Smooth muscle cell (in vitro differentiated cells): ENCODE measurements around the gene HOXA3. TPM values are rescaled to one million over a fixed set of nuclear protein-coding genes. Genes with fewer than 3 reads are reported as not detected.

Experiments
- DNase-seq: peaks from one replicate; lab custom pipeline; 2025; ENCODE audit not compliant: unreplicated experiment; lab: John Stamatoyannopoulos, UW
- H2AFZ ChIP-seq: fragments of 200-600 bp; sonication (generic); 2 replicates; pipeline ENCODE4 v1.6.0; 2016; ENCODE audit warnings: antibody characterized with exemption, low read depth, mild to moderate bottlenecking
- H3F3A ChIP-seq: fragments of 200-600 bp; sonication (generic); 2 replicates; pipeline ENCODE4 v1.6.0; 2017; ENCODE audit warnings: antibody characterized with exemption, low read depth
- H3K27ac ChIP-seq: fragments of 200-600 bp; sonication (generic); 2 replicates; pipeline ENCODE4 v1.5.1; 2016; ENCODE audit warnings: low read depth, mild to moderate bottlenecking
- H3K27me3 ChIP-seq: fragments of 200-600 bp; sonication (generic); 2 replicates; pipeline ENCODE4 v1.6.1; 2016; ENCODE audit warnings: low read depth, mild to moderate bottlenecking
- H3K36me3 ChIP-seq: fragments of 200-600 bp; sonication (generic); 2 replicates; pipeline ENCODE4 v1.5.1; 2016; ENCODE audit warnings: low read depth
- H3K4me1 ChIP-seq: fragments of 200-600 bp; sonication (generic); 2 replicates; pipeline ENCODE4 v1.5.1; 2016; ENCODE audit warnings: low read depth
- H3K4me2 ChIP-seq: fragments of 200-600 bp; sonication (generic); 2 replicates; pipeline ENCODE4 v1.6.0; 2016; ENCODE audit warnings: mild to moderate bottlenecking
- H3K4me3 ChIP-seq: fragments of 200-600 bp; sonication (generic); 2 replicates; pipeline ENCODE4 v1.5.1; 2016; ENCODE audit warnings: mild to moderate bottlenecking
- H3K79me2 ChIP-seq: fragments of 200-600 bp; sonication (generic); 2 replicates; pipeline ENCODE4 v1.6.0; 2016; ENCODE audit warnings: low read depth, mild to moderate bottlenecking
- H3K9ac ChIP-seq: fragments of 200-600 bp; sonication (generic); 2 replicates; pipeline ENCODE4 v1.6.0; 2016; ENCODE audit warnings: low read depth
- H3K9me3 ChIP-seq: fragments of 200-600 bp; sonication (generic); replicated peaks from 2 replicates; pipeline ENCODE4 v1.5.1; 2016; ENCODE audit warnings: low read depth
- H4K20me1 ChIP-seq: fragments of 200-600 bp; sonication (generic); 2 replicates; pipeline ENCODE4 v1.6.0; 2016; ENCODE audit warnings: low read depth
- WGBS: methylation state at CpG from one replicate; pipeline ENCODE4 v1.1.7; 2016; ENCODE audit warnings: low lambda C conversion rate; 5-methylcytosine and 5-hydroxymethylcytosine counted together
- polyA plus RNA-seq: library from polyadenylated mRNA; unstranded; fragments of >200 nt; fragmentation: Nextera tagmentation; extraction: Ambion mirVana; gene quantifications from 2 replicates; pipeline ENCODE4 v1.2.1, GENCODE V29; 2016
- total RNA-seq: library from RNA; depleted of rRNA; stranded (reverse); fragments of >200 nt; gene quantifications from 2 replicates; pipeline ENCODE4 v1.2.3, GENCODE V29; 2014
- TF ChIP-seq, protein P1 (sequence below): fragments of 200-600 bp; sonication (generic); IDR thresholded peaks from 2 replicates; pipeline ENCODE4 v1.5.1; 2017; ENCODE audit warnings: borderline replicate concordance, mild to moderate bottlenecking, antibody characterized with exemption; ENCODE audit not compliant: insufficient read depth, poor library complexity, severe bottlenecking

HOXA3 gene
- total and polyA plus RNA-seq, 2 experiments from 2014 or later, result 0.13 to 0.31 TPM

DNA sequence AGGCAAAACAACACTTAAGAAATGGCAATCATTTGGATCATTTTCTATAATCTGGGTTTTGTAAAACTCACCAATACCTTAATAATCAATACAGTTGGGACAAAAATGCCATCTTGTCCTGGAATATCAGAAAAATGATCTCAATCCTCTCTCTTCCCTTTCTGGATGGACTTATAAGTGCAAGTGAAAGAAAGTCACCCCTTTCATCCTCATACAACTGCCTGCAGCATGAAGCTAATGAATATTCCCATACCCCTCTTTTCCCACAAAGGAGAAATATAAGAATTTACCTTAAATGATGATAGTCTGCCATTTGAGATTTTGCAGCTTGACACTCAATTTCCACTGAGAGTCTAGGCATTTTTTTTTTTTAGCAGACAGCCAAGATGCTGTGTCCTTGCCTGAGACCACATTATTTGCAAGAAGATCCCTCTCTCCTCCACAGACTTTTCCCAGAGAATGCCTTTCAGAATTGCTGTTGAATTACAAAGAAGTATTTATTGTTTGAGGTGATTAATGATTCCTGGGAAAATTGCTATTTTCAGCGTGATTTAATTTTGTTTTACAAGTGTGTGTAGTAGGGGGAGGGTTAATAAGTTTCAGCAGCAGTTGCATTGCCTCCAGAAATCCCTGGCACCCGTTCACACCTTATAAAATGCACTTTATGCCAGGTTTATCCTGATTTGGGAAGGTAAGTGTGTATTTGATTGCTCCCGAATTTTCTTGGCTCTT is 25.6 kb downstream of the HOXA3 start:
- H3K4me1 ChIP-seq, result peaks cover 7% of the 10 kb centered on the region
- H2AFZ ChIP-seq, result no peak overlapping the region
- no peak for DNase-seq
- TF ChIP-seq, protein P1, sequence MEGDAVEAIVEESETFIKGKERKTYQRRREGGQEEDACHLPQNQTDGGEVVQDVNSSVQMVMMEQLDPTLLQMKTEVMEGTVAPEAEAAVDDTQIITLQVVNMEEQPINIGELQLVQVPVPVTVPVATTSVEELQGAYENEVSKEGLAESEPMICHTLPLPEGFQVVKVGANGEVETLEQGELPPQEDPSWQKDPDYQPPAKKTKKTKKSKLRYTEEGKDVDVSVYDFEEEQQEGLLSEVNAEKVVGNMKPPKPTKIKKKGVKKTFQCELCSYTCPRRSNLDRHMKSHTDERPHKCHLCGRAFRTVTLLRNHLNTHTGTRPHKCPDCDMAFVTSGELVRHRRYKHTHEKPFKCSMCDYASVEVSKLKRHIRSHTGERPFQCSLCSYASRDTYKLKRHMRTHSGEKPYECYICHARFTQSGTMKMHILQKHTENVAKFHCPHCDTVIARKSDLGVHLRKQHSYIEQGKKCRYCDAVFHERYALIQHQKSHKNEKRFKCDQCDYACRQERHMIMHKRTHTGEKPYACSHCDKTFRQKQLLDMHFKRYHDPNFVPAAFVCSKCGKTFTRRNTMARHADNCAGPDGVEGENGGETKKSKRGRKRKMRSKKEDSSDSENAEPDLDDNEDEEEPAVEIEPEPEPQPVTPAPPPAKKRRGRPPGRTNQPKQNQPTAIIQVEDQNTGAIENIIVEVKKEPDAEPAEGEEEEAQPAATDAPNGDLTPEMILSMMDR, result no peak
- no peaks in the 10 kb centered on the region for H3K36me3 ChIP-seq
- no peak overlapping the region for H3K27ac ChIP-seq
- 23% methylated on average over 3 of the region's 3 CpGs for WGBS
- no peak overlapping the region for H3K9ac ChIP-seq
- H3F3A ChIP-seq, result no peaks in the 10 kb centered on the region
- no peak overlapping the region for H3K4me2 ChIP-seq
- H3K4me3 ChIP-seq, result no peak overlapping the region
- H3K79me2 ChIP-seq, result no peaks in the 10 kb centered on the region
- no peaks in the 10 kb centered on the region for H3K9me3 ChIP-seq
- no peaks in the 10 kb centered on the region for H4K20me1 ChIP-seq
- H3K27me3 ChIP-seq, result peaks cover 100% of the 10 kb centered on the region

DNA sequence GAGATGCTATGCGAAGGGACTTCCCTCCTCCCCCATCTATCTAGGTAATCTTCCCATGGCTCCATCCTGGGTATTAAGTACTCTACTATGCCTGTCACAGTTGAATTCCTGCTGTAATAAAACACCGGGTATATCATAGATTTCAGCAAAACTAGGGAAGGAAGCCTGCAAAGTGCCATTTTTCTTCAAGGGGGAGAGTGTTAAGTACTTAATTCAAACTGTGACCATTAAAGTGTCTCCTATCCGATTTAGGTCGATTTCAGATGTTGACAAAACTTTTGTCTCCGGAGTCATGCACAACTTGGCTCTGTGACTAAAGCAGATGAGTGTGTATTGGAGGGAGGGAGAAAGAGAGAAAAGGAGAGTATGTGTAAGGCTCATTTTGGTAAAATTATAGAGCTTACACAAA is 26.4 kb downstream of the HOXA3 start:
- Histone ChIP-seq H4K20me1 (no peaks in the 10 kb centered on the region), H3F3A (no peaks in the 10 kb centered on the region), H3K9me3 (no peaks in the 10 kb centered on the region), H3K36me3 (no peaks in the 10 kb centered on the region), H3K4me1 (peaks cover 3% of the 10 kb centered on the region), H3K9ac (no peak overlapping the region), H3K4me3 (no peak overlapping the region), H3K27me3 (peaks cover 100% of the 10 kb centered on the region), H2AFZ (no peak overlapping the region), H3K79me2 (no peaks in the 10 kb centered on the region), H3K4me2 (no peak overlapping the region), H3K27ac (no peak overlapping the region)
- TF ChIP-seq, protein P1, result no peak
- no peak for DNase-seq
- whole genome bisulfite sequencing, result 23% methylated on average over 5 of the region's 5 CpGs

DNA sequence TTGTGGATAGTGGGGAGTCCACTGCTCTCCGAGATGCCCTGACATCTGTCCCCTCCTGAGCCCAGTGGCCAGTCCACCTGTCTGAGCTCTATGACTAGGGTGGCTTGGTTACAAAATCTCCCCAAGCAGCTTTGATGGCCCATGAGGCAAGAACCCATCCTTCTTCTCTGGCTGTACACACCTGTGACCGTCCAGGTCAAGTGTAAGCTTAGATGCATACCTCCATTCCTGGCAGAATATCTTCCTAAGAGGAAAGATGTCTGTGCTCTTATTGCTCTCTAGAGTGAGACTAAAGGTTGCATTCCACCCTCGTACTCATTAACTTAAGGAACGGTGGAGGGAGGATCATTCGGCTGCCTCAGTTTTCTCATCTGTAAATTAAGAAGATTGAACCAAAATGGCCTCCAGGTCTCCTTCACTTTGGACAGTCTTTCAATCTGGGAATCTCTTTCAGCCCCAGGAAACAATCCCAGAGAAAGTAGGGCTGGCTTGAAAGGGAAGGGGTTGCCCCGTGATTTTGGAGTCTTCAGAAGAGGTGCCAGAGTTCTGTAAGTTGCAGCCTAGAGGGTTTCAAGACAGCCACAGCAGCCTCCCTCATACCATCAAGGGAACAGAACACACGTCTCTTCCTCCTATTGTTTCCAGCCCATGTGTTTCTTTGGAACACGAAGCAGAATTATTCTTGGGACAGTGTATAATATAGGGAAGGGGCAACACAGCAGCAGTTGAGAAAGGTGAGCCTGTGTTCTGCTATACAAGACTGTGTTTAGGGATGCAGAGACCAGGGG is 27.3 kb downstream of the HOXA3 start:
- no peaks in the 10 kb centered on the region for H4K20me1 ChIP-seq
- H3F3A ChIP-seq, result no peaks in the 10 kb centered on the region
- H3K36me3 ChIP-seq, result no peaks in the 10 kb centered on the region
- no peaks in the 10 kb centered on the region for H3K9me3 ChIP-seq
- H3K4me2 ChIP-seq, result no peak overlapping the region
- no peak overlapping the region for H3K9ac ChIP-seq
- H3K27me3 ChIP-seq, result peaks cover 100% of the 10 kb centered on the region
- WGBS, result 35% methylated on average over 8 of the region's 8 CpGs
- H3K27ac ChIP-seq, result no peak overlapping the region
- no peaks in the 10 kb centered on the region for H3K79me2 ChIP-seq
- TF ChIP-seq, protein P1, result no peak
- no peak for DNase-seq
- no peaks in the 10 kb centered on the region for H3K4me1 ChIP-seq
- H2AFZ ChIP-seq, result no peak overlapping the region
- no peak overlapping the region for H3K4me3 ChIP-seq
